ENCODE data around the gene MIDN.

MIDN gene

GRCh38 chr19:1206864-1207450 lies 41.4 kb upstream of the MIDN start (continued):
- TF ChIP-seq ZNF155 (tag by site-specific recombination; IDR thresholded peaks at IDR 0.05) (no peak), ZNF488 (tag by site-specific recombination; IDR thresholded peaks at IDR 0.05) (peak; percentile 10; the same call in 1 of the 2 replicates), ZNF670 (tag by site-specific recombination; IDR thresholded peaks at IDR 0.05; ENCODE audit: low read depth) (no peak), ZNF37A (tag by site-specific recombination; IDR thresholded peaks at IDR 0.05) (no peak), ZBTB7A (tag by site-specific recombination; IDR thresholded peaks at IDR 0.05; ENCODE audit: low read depth) (no peak), ZNF2 (tag by site-specific recombination; IDR thresholded peaks at IDR 0.05) (no peak), ZNF302 (tag by site-specific recombination; IDR thresholded peaks at IDR 0.05; ENCODE audit: low read depth) (no peak), MZF1 (tag by site-specific recombination; IDR thresholded peaks at IDR 0.05; ENCODE audit: borderline replicate concordance) (no peak), ZNF530 (tag by site-specific recombination; IDR thresholded peaks at IDR 0.05; ENCODE audit: low read depth) (no peak), ZNF350 (tag by site-specific recombination; IDR thresholded peaks at IDR 0.05) (no peak), GLIS2 (tag by site-specific recombination; IDR thresholded peaks at IDR 0.05) (no peak; the same call in 1 of the 2 replicates), ZBTB17 (tag by site-specific recombination; IDR thresholded peaks at IDR 0.05) (no peak), ZNF501 (tag by site-specific recombination; IDR thresholded peaks at IDR 0.05) (no peak), ZNF677 (tag by site-specific recombination; IDR thresholded peaks at IDR 0.05) (no peak), SCRT2 (tag by site-specific recombination; IDR thresholded peaks at IDR 0.05) (no peak), MYNN (tag by site-specific recombination; IDR thresholded peaks at IDR 0.05; ENCODE audit: borderline replicate concordance) (no peak), ZNF391 (tag by site-specific recombination; IDR thresholded peaks at IDR 0.05; ENCODE audit: borderline replicate concordance, low read depth) (no peak), ZNF473 (tag by site-specific recombination; IDR thresholded peaks at IDR 0.05) (no peak), ZBTB8A (tag by site-specific recombination; IDR thresholded peaks at IDR 0.05) (no peak), PRDM4 (tag by site-specific recombination; IDR thresholded peaks at IDR 0.05) (no peak), PRDM6 (tag by site-specific recombination; IDR thresholded peaks at IDR 0.05) (no peak), TRIM28 (IDR thresholded peaks at IDR 0.05; ENCODE audit: borderline replicate concordance, low read length) (no peak), ZNF280D (tag by site-specific recombination; IDR thresholded peaks at IDR 0.05) (no peak), ZNF596 (tag by site-specific recombination; IDR thresholded peaks at IDR 0.05) (no peak), ZNF248 (tag by site-specific recombination; IDR thresholded peaks at IDR 0.05) (no peak), ZNF366 (tag by site-specific recombination; conservative IDR thresholded peaks at IDR 0.05) (peak; percentile 44; the same call in 1 of the 2 replicates), KLF9 (tag by site-specific recombination; IDR thresholded peaks at IDR 0.05; ENCODE audit: low read depth) (no peak), ZBTB26 (tag by site-specific recombination; optimal IDR thresholded peaks at IDR 0.05) (peak; percentile 32), YY1 (tag by site-specific recombination; IDR thresholded peaks at IDR 0.05) (no peak), KLF7 (tag by site-specific recombination; IDR thresholded peaks at IDR 0.05; ENCODE audit: borderline replicate concordance) (no peak), ZNF354C (tag by site-specific recombination; IDR thresholded peaks at IDR 0.05; ENCODE audit: borderline replicate concordance, low read depth) (no peak), ZBTB21 (tag by site-specific recombination; IDR thresholded peaks at IDR 0.05) (no peak), ZNF843 (tag by site-specific recombination; IDR thresholded peaks at IDR 0.05) (no peak)
